ENCODE data around the gene TNS3. TPM values are rescaled to one million over a fixed set of nuclear protein-coding genes. Genes with fewer than 3 reads are reported as not detected.

The TNS3 gene
- total and polyA plus RNA-seq, 2 of the 13 experiments (the other 11 are each of a cell fraction or from before 2014, with no cell fraction given), result 52.9 to 55.7 TPM

DNA sequence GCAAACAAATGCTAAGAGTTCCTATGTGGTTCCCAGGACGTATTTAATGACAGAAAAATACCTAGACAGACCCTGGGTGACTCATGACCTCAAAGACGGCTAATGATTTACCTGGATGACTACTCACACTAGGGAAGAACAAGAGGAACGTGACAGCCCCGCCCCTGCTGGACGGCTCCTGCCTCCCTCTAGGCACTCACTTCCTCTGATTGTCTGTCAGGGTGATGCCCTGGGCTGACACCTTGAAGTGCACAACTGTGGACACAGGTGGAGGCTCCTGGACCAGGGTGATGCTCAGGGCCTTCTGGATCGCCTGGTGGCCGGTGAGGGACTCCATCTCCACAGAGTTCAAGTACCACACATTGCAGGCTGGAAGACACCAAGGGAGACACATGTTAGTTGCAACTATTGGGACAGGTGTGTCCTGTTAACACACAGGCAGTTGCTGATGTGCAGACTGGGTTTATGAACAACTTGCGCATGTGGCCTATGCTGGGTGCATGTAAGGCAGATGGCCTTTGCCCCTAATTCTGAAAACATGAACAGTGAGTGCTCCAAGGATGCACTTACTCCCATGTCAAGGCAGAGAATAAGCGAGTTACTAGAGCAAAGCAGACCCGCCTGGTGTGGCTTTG is 298.3 kb downstream of the TNS3 start (continued):
- TF ChIP-seq, protein P1, sequence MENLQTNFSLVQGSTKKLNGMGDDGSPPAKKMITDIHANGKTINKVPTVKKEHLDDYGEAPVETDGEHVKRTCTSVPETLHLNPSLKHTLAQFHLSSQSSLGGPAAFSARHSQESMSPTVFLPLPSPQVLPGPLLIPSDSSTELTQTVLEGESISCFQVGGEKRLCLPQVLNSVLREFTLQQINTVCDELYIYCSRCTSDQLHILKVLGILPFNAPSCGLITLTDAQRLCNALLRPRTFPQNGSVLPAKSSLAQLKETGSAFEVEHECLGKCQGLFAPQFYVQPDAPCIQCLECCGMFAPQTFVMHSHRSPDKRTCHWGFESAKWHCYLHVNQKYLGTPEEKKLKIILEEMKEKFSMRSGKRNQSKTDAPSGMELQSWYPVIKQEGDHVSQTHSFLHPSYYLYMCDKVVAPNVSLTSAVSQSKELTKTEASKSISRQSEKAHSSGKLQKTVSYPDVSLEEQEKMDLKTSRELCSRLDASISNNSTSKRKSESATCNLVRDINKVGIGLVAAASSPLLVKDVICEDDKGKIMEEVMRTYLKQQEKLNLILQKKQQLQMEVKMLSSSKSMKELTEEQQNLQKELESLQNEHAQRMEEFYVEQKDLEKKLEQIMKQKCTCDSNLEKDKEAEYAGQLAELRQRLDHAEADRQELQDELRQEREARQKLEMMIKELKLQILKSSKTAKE (CRISPR knock-in tag; IDR thresholded peaks at IDR 0.05; ENCODE audit: borderline replicate concordance), result peak; percentile 38; the same call in 1 of the 2 replicates
- no peak for TF ChIP-seq MED13 (CRISPR knock-in tag; IDR thresholded peaks at IDR 0.05)
- TF ChIP-seq ZNF24 (IDR thresholded peaks at IDR 0.05), result no peak
- TF ChIP-seq TBX3 (IDR thresholded peaks at IDR 0.05; ENCODE audit: borderline replicate concordance), result no peak

DNA sequence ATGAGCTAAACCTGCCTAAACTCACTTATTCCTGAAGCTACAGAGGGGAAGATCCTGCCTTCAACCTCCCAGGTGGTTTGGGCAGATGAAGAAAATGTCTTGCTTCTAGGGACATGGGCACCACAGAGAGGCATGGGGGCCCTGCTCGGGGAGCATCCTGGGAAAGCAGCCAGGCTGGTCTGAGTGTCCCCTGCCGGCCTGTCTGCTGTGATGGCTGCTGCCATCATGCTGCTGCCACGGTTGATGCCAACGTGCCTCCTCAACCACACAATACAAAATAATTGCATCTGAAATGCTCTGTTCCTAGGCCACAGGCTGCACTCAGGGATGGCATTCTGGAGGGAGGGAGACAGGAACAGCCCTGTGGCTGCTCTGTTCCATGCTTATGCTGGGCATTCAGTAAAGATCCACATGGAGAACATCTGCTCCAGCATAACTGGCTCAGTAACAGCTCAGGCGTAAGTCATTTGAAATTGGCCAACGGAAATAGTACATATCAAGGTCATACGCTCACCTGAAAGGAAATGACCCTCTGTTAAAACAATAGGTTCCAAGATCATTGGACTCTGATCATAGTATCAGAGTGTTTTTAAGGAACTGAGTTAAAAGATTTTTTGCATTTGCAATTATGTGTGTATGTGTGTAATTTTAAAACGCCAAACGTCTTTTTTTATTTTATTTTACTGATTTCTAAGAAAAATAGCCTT is 299.0 kb downstream of the TNS3 start:
- Histone ChIP-seq H2AFZ (ENCODE audit: low read length) (no peak overlapping the region), H3K9ac (ENCODE audit: insufficient read depth, low read depth, low read length) (no peak overlapping the region), H3K9me3 (ENCODE audit: low read length) (no peaks in the 10 kb centered on the region), H3K4me1 (ENCODE audit: insufficient read depth, low read length) (peaks cover 24% of the 10 kb centered on the region), H3K4me2 (ENCODE audit: low read depth, low read length) (no peak overlapping the region), H3K27me3 (ENCODE audit: control insufficient read depth in 1 of 2, insufficient read depth in 2 of 2, low read length in 2 of 2) (no peaks in the 10 kb centered on the region), H3K79me2 (ENCODE audit: insufficient read depth, low read length) (no peaks in the 10 kb centered on the region), H4K20me1 (ENCODE audit: insufficient read depth, low read length) (peaks cover 34% of the 10 kb centered on the region; the same call in 1 of the 2 replicates), H3K27ac (ENCODE audit: extremely low read length, insufficient read depth, low read length) (no peak overlapping the region), H3K4me3 (replicated peaks in 1 of 3; ENCODE audit: insufficient read depth in 1 of 3, low read depth in 2 of 3, low read length in 3 of 3) (no peak overlapping the region), H3K36me3 (replicated peaks in 1 of 2; ENCODE audit: control insufficient read depth in 1 of 2, insufficient read depth in 2 of 2, low read length in 2 of 2) (peaks cover 44 to 92% of the 10 kb centered on the region in 2 experiments)
- no peak for ATAC-seq
- in situ Hi-C loops (cut with HindIII; ENCODE audit: extremely low pct_ligation_motif_present, low pct_unique_long_range_greater_than_20kb) (loop anchor here (25.0 kb wide), 1 partner anchor 554 kb away; no protein-coding TSS in a partner anchor), intact Hi-C loops (cut with micrococcal nuclease; ENCODE audit: unreplicated experiment) (loop anchor here (1.0 to 2.0 kb wide), 2 partner anchors 10 to 16 kb away; no protein-coding TSS in a partner anchor)
- FAIRE-seq, result no peak
- BruUV-seq (replicated peaks), result no TSS peak
- no peak for DNase-seq (ENCODE audit: low spot score)
- ChIA-PET CTCF (ENCODE audit: low intra/inter-chr PET ratio, low total read pairs) (no interaction called here), POLR2A (no interaction called here)
- TF ChIP-seq NCOR1 (IDR thresholded peaks at IDR 0.05; ENCODE audit: borderline replicate concordance, low read length), result 0 out of 2 replicates have a peak, but pooled peaks have one; percentile 20
- TF ChIP-seq, protein P2, sequence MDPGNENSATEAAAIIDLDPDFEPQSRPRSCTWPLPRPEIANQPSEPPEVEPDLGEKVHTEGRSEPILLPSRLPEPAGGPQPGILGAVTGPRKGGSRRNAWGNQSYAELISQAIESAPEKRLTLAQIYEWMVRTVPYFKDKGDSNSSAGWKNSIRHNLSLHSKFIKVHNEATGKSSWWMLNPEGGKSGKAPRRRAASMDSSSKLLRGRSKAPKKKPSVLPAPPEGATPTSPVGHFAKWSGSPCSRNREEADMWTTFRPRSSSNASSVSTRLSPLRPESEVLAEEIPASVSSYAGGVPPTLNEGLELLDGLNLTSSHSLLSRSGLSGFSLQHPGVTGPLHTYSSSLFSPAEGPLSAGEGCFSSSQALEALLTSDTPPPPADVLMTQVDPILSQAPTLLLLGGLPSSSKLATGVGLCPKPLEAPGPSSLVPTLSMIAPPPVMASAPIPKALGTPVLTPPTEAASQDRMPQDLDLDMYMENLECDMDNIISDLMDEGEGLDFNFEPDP (CRISPR knock-in tag; conservative IDR thresholded peaks at IDR 0.05), result no peak
- 82% methylated on average over 8 of the region's 9 CpGs for WGBS (ENCODE audit: low lambda C conversion rate)

All from HepG2 (cell line).